ENCODE measurements around the gene SHCBP1L. TPM values are rescaled to one million over a fixed set of nuclear protein-coding genes. Genes with fewer than 3 reads are reported as not detected.

The SHCBP1L gene
- total and polyA plus RNA-seq, 11 donors = 0.31 TPM; not detected in 10

- Histone ChIP-seq H3K4me3 (no peak overlapping the region), H3K9me3 (no peaks in the 10 kb centered on the region), H3K27me3 (no peaks in the 10 kb centered on the region), H3K36me3 (peaks cover 6 to 100% (median 100%) of the 10 kb centered on the region in 9 donors), H3K4me1 (no peaks in the 10 kb centered on the region), H3K27ac (no peak overlapping the region)
- DNase-seq = no peak
- ATAC-seq = no peak
- intact Hi-C loops (cut with DNase I) = loop anchor here in 1 of 10 donors (10.0 kb wide), 1 partner anchor 272 kb away; no protein-coding TSS in a partner anchor
- 83 to 93% (median 89%) methylated on average over 1 of the region's 1 CpG for WGBS, 4 donors
- TF ChIP-seq CTCF (IDR thresholded peaks at IDR 0.05) (no peak), POLR2A (IDR thresholded peaks at IDR 0.05) (no peak)
Measured at GRCh38 chr1:182862827-182863226, 90.1 kb downstream of the SHCBP1L start.

GRCh38 chr1:182861994-182862393 is 91.0 kb downstream of the SHCBP1L start:
- Histone ChIP-seq H3K36me3 (peaks cover 6 to 100% (median 100%) of the 10 kb centered on the region in 9 donors), H3K4me3 (no peak overlapping the region), H3K27me3 (no peaks in the 10 kb centered on the region), H3K9me3 (no peaks in the 10 kb centered on the region), H3K27ac (no peak overlapping the region), H3K4me1 (no peaks in the 10 kb centered on the region)
- 86 to 93% (median 88%) methylated on average over 2 of the region's 2 CpGs for WGBS, 4 donors
- DNase-seq = no peak
- no peak for TF ChIP-seq POLR2A (IDR thresholded peaks at IDR 0.05)
- no peak for TF ChIP-seq CTCF (IDR thresholded peaks at IDR 0.05)
- no peak for ATAC-seq
- intact Hi-C loops (cut with DNase I) = loop anchor here in 1 of 10 donors (10.0 kb wide), 1 partner anchor 273 kb away; no protein-coding TSS in a partner anchor

GRCh38 chr1:182860658-182861057 is 92.3 kb downstream of the SHCBP1L start:
- TF ChIP-seq CTCF (IDR thresholded peaks at IDR 0.05) = no peak
- TF ChIP-seq POLR2A (IDR thresholded peaks at IDR 0.05) = no peak
- 78 to 88% (median 79%) methylated on average over 4 of the region's 4 CpGs for WGBS, 4 donors
- no peak overlapping the region for H3K4me3 ChIP-seq
- ATAC-seq = no peak
- intact Hi-C loops (cut with DNase I) = loop anchor here in 1 of 10 donors (10.0 kb wide), 1 partner anchor 274 kb away; no protein-coding TSS in a partner anchor
- H3K36me3 ChIP-seq = peaks cover 6 to 100% (median 100%) of the 10 kb centered on the region in 9 donors
- DNase-seq = no peak
- H3K27me3 ChIP-seq = no peaks in the 10 kb centered on the region
- H3K9me3 ChIP-seq = no peaks in the 10 kb centered on the region
- peaks cover 0 to 7% (median 0%) of the 10 kb centered on the region in 12 donors for H3K4me1 ChIP-seq
- no peak overlapping the region for H3K27ac ChIP-seq

- no peak overlapping the region for H3K4me3 ChIP-seq
- peaks cover 0 to 7% (median 0%) of the 10 kb centered on the region in 12 donors for H3K4me1 ChIP-seq
- no peaks in the 10 kb centered on the region for H3K9me3 ChIP-seq
- 91 to 96% (median 92%) methylated on average over 3 of the region's 3 CpGs for WGBS, 4 donors
- DNase-seq (no peak), ATAC-seq (no peak)
- no peaks in the 10 kb centered on the region for H3K27me3 ChIP-seq
- no peak overlapping the region for H3K27ac ChIP-seq
- no peak for TF ChIP-seq POLR2A (IDR thresholded peaks at IDR 0.05)
- no peak for TF ChIP-seq CTCF (IDR thresholded peaks at IDR 0.05)
- intact Hi-C loops (cut with DNase I) = no loop called here
- H3K36me3 ChIP-seq = peaks cover 9 to 100% (median 100%) of the 10 kb centered on the region in 9 donors
Measured at GRCh38 chr1:182857212-182857611, 95.8 kb downstream of the SHCBP1L start.

All from heart left ventricle (tissue), 16 donors.